Fibroblast of the conjunctiva (primary cell): Measurements from ENCODE around the gene CACNA1A.

ENCODE experiments used
- DNase-seq: peaks from one replicate; pipeline ENCODE4 v3.0.0-alpha.2; 2010; ENCODE audit warnings: low read depth

Gene CACNA1A

DNA sequence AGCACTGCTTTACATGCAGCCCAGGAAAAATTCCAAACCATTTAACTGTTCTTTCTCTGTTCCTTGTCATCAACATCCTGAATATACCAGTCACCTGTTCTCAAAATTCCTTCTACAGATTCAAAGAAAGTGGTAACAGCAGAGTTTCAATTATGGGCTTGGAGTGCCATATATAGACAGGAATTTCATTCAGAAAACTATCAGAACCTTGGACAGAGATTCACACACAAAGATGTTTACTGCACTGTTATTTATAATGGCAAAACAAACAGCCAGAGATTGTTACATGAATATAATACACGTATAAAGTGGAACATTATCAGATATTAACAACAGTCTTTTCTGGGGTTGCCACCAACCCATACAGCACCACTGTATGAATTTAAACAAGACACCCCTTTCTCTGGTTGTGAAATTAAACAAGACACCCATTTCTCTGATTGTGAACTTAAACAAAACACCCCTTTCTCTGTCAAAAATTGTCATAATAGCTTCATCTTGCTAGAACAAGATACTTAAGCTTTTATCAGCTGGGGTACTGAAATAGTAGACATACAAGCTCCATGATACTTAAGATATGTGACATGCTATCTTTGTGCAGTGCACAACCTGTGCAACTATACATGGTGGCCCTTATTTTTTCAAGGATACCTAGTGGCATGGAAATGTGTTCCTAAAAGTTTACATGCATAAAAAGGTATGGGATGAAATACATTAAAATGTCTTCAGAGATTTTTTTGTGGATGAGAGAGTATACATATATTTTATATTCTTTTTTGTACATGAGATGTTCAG is 12.6 kb downstream of the CACNA1A start:
- no peak for DNase-seq

DNA sequence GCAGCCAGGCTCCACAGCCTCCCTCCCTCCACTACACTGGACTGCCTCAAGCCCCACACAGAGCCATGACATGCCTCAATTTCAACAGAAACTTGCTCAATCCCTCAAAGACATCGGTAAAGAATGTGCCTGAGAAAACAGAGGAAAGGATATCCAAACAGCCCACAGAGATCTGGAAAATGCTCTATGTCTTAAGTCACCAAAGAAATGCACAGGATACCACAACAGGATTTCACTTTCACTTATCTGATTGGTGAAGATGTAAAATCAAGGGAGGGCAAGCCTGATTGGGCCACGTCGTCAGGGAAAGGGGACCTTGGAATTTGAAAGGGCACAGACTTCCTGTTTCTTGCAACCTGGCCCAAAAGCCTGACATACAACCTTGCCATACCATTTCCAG is 14.2 kb downstream of the CACNA1A start:
- DNase-seq = no peak

DNA sequence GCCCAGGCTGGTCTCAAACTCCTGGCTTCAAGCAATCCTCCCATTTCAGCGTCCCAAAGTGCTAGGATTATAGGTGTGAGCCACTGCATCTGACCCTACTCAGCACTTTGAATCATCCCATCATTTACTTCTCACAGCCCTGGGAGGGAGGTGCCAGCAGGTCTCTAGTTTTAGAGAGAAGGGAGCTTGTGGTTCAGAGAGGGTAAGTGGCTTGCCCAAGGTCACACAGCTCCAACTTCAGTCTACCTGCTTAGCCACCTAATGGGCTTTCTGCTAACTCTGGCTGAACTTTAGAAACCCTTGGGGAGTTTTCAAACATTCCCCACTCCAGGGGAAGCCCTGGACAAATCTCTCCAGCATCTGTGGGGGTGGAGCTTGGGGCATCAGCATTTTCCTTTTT is 18.3 kb downstream of the CACNA1A start:
- DNase-seq = no peak

DNA sequence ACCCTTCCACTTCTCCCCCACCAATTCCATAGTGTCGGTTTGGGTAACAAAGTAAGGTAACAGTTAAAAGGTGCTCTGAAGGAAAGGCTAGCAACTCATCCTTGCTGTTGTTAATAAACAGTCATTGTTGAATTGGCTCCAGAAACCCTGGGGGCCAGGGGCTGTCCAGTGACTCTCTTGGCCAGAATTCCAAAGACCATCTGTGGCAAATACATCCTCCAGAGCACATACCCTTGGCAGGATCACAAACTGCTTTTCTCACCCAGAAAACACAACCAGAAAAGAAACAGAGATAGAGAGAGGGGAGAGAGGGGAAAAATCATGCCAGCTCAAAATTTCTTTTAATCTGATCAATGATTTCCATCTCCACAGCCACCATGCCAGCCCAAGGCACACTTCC is 22.1 kb downstream of the CACNA1A start:
- DNase-seq = no peak

DNA sequence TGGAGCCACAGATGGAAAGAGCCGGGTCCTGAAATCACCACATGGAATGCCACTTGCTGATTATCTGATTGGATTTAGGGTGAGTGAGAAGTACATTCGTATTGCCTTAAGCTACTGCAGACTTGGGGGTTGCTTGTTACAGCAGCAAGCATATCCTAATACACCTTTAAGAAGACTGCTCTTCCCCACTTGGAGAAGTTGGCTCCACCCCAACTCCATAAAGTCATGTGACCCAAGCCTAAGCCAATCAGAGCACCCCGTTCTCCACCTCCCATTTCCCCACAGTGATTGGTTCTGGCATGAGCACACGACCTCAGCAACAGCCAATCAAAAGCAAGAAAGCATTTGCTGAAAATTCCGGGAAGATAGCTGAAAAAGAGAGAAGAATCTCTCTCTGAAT is 23.1 kb downstream of the CACNA1A start:
- no peak for DNase-seq

DNA sequence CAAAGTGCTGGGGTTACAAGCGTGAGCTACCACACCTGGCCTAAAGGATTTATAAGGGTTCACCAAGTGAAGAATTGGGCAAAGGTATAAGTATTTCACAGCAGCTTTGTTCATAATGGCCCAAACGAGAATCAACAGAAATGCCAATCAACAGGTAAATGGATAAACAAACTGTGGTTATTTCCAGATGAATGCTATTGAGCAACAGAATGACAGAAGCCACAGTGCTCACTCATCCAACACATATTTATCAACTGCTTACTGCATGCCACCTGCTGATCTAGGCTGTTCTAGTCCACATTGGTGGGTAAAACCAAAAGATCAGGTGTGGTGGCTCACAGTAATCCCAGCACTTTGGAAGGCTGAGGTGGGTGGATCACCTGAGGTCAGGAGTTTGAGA is 27.7 kb downstream of the CACNA1A start:
- no peak for DNase-seq

DNA sequence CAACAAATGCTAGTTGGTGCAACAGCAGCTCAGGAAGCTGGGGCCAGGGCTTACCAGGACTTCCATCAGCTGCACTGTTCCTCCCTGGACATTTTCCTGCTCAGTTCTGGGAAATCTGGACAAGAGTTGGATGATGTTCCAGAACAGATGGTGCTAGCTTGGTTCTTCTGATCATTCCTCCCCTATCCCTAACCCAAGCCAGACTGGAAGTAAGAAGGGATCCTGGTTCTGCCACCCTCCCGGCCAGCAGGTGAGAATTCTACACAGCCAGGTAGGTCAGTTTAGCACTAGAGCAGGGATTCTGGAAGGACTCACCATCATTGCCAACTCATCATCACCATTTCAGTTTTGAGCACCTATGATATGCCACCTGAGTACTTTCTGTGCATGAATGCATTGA is 30.2 kb downstream of the CACNA1A start:
- DNase-seq = no peak

DNA sequence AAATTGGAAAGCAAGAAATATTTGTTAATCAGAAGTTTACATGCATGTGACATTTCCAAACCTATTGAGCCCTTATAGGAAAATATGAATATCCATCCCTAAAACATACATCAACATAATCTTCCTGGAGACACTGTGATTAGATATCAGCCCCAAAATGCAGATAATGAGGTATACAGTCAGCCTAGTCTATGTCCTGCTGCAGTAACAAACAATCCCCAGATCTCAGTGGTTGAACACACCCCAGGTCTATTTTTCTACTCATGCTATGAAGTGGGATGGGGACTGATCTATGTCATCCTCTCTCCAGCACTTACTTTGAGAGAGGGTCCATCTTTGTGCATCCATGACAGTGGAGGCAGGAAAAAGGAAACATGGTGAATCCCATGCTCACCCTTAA is 31.2 kb downstream of the CACNA1A start:
- no peak for DNase-seq

DNA sequence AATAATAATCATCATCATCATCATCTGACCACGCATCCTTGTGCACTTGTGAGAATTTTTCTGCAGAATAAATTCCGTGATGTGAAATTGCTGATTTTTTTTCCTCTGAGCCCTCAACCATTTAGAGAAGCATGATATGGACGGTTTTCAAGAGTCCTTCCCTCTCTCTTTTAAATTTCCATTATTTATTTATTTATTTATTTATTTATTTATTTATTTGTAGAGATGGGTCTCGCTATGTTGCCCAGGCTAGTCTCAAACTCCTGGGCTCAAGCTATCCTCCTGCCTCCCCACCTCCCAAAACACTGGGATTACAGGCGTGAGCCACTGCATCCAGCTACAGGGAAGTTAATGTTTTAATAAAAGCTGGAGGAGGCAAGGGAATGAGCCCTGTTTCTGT is 39.6 kb downstream of the CACNA1A start:
- no peak for DNase-seq

DNA sequence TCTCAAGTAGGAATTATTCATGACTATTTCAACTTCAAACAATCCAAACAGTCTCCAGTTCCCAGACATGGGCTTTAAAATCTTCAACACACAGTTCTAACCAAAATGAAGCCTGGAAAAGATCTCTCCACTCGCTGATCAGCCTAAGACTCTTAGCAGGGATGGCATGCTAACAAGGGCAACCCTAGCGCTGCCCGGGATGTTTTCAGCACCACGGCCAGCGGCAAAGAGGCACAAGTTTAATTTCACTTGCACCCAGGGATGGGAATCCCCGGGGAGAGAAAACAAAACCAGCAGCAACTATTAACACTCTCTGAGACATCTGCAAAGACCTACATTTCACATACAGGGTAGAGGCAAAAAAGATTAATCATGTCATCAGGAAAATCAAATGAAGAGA is 43.0 kb downstream of the CACNA1A start:
- DNase-seq = no peak

DNA sequence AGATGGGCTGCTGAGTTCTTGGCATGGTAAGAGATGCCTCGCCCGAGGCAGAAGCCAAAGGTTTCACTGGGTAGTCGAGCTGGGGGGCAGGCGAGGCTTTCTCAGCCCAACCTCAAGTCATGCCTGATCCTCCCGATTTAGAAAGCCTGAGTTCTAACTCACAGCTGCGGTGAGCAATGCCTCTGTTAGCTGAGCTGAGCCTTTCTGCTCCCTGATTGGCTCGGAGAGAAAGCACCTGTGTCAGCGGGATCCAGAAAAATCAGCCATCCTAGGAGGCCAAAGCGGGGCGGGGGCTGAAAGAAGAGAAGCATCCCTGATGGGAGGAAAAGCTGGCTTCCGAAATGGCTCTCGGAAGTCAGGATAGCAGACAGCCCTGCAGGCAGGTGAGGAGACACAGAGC is 44.7 kb downstream of the CACNA1A start:
- DNase-seq = no peak

DNA sequence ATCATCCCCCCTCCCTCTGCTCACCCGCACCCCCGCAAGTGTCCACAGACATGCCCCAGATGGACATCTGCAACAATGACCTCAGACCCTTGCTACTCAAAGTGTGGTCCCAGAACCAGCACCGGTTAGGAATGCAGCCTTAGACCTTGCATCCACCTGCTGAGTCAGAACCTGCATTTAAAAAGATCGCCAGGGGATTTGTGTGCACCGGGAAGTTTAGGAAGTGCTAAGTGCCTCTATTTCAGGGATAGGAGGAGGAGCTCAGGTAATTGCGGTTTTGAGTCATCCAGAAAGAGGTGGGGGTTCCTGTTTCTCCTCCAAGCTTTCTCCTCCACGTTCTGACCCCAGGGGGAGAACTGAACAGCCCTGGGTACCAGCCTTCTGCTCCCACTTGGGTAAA is 46.2 kb downstream of the CACNA1A start:
- no peak for DNase-seq

DNA sequence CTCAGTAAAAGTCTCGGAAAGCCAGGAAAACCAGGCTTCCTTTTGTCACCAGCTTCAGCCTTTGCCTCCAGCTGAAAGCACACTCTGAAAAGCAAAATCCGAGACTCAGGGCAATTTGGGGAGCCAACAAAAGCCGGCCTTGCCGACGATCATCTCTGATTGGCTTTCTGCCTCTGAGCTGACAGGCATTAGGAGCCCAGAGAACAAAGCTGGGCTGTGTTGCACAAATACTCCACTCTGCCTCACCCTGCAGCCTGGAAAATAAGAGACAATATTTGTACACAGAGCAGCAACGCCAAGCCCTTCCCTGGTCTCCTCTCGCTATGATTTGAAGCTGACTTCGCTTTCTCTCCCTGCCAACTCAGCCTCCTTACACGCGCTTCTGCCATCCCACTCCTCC is 46.9 kb downstream of the CACNA1A start:
- no peak for DNase-seq

DNA sequence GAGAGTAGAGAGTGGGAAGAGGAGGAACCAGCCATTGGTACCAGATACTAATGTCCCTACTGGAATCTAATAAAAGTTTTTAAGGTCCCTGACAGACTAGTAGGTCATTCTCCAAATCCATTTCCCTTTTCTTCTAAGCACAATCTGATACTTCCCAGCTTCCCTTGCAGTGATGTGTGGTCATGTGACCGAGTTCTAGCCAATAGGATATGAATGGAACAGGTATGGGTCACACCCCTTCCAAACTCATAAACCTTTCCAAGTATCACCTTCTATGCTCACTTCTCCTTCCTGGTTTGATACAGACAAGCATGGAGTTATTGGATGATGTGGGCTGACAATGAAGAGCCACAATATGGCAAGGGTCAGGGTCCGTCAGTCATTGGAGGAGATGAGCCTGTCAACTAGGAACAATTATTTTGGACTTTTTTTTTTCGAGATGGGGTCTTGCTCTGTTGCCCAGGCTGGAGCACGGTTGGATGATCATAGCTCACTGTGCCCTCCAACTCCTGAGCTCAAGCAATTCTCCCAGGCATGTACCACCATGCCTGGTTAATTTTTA is 54.8 kb downstream of the CACNA1A start:
- no peak for DNase-seq

DNA sequence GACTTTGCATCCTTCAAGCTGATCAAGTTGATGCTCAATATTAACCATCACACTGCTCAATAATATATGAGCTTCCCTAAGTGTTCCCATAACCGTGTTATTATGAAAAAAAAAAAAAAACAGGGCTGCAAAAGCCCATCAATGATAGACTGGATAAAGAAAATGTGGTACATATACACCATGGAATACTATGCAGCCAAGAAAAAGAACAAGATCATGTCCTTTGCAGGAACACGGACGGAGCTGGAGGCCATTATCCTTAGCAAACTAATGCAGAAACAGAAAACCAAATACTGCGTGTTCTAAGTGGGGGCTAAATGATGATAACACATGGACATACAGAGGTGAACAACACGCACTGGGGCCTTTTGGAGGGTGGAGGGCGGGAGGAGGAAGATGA is 58.3 kb downstream of the CACNA1A start:
- no peak for DNase-seq

DNA sequence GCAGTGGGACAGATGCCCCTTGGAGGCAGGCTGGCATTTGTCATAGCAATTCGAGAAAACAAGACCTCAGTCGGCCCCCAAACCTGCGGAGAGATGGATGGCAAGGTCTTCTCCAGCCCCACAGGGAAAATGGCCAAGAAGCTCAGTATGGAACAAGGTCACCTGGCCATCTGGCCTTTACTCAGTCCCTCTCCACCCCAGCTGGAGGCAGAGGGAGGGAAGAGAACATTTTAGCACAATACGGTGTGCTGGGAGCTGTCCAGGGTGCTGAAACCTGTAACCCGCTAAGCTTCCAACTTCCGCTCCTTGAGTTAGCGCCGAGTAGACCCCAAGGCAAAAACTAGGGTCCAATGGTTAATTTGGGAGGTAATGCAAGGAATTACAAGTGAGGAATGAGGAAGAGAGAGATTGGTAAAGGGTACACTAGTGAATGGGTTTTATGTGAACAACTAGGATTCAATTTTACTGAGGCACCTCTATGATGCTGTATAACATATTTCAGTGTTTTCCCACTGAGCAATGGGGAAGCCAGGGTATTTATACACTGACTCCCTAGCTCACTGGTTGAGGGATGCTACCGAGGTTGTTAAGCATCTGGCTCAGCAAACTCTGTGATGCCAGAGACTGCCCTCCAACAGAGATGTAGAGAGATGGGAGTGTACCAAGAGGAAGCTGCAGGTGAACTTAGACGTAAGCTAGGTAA is 64.3 kb downstream of the CACNA1A start:
- DNase-seq = no peak

DNA sequence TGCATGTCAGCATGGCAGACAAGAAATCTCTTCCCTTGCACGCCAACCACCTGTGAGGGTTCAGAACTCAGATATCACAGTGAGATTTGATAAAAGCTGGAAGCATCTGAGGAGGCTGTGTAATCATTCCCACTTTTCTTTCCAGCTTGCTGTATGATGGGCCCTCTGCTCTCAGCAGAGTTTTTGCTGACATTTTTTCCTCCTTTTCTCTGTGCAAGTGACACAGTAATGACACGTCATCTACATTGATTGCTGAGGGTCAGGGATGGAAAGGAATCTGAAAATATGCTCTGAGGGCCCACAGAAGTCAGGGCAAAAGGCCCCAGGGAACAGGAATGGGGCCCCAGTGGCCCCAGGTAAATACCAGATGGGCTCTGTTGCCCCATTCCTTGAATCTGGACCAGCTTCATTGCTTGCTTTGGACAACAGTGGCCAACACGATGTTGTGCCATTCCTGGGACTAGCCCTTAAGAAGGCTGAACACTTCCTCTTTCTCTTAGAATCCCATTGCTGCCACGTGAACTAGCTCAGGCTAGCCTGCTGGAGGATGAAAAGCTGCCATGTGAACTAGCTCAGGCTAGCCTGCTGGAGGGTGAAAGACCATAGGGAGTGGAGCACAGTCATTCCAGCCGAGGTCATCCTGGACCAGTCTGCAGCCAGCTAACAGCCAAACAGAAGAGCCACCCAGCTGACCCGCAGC is 68.2 kb downstream of the CACNA1A start:
- no peak for DNase-seq

DNA sequence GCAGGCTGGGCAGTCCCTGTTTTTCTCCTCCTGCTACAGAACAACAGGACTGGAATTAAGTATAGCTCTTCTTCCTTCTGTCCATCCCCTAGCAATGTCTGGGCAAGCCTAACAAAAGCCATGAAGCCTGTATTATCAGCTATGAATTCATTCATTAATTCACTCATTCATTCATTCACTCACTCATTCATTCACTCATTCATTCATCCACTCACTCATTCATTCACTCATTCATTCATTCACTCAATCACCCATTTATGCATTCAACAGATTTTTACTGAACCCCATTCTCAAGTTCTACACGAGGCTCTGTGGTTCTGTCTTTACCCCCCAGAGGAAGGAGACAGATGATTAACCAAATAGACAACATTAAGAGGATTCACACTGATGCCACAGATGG is 69.9 kb downstream of the CACNA1A start:
- no peak for DNase-seq

DNA sequence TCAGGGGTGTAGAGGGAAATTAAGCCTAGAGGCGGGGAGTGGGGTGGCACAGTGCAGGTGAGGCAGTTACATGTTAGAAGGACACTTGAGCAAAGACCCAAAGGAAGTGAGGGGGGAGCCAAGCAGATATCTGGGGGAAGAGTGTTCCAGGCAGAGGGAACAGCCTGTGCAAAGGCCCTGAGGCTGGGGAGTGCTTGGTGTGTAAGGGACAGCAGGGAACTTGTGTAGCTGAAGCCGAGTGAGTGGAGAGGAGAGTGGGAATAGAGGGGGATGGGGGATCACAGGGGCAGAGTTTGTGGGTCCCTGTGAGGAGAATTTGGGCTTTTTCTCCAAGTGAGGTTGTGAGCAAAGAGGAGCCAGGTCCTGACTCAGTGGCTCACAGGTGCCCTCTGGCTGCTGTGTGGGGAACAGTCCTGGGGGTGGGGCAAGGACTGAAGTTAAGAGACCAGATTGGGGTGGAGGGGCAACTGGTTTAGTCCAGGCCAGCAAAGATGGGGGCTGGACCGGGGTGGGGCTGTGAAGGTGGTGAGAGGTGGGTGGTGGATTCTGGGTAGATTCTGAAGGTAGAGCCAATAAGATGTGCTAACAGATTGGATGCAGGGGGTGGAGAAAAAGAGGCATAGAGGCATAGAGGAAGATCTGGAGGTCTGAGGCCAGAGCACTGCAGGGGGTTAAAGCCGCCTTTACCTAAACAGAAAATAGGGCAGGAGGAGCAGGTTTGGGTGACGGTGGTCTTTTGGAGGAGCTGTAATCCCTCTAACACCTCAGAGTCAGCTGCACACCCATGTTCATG is 75.3 kb downstream of the CACNA1A start:
- DNase-seq = peak; percentile 17

DNA sequence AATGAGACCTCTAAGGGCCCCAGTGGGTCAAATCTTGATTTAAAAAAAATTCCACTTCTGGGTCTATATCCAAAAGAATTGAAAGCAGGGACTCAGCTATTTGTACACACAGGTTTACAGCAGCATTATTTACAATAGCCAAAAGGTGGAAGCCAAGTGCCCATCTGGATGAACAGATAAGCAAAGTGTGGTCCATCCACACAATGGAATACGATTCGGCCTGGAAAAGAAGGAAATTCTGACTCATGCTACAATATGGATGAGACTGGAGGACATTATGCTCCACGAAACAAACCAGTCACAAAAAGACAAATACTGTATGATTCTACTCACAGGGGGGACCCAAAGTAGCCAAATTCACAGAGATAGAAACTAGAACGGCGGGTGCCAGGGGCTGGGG is 76.7 kb downstream of the CACNA1A start:
- no peak for DNase-seq

DNA sequence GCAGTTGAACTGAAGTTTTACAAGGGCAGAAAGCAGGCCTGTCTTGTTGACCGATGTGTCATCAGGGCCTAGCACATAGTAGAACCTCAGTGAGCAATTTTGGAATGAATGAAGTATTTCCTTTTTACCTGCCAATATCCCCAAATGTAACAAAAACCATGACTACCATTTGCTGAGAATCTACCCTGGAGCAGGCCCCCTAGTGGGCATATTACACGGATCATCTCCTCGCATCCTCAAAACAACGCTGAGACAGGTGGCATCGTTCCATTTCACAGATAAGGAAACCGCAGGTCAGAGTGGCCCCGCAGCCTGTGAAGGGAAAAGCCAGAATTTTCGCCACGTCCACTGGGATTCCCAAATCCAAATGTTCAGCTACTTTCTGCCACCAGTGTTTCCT is 77.9 kb downstream of the CACNA1A start:
- no peak for DNase-seq
